ENCODE data around the gene LASP1NB.

GRCh38 chr17:38897176-38897575 is 28.2 kb upstream of the LASP1NB start:
- TF ChIP-seq, protein P1, sequence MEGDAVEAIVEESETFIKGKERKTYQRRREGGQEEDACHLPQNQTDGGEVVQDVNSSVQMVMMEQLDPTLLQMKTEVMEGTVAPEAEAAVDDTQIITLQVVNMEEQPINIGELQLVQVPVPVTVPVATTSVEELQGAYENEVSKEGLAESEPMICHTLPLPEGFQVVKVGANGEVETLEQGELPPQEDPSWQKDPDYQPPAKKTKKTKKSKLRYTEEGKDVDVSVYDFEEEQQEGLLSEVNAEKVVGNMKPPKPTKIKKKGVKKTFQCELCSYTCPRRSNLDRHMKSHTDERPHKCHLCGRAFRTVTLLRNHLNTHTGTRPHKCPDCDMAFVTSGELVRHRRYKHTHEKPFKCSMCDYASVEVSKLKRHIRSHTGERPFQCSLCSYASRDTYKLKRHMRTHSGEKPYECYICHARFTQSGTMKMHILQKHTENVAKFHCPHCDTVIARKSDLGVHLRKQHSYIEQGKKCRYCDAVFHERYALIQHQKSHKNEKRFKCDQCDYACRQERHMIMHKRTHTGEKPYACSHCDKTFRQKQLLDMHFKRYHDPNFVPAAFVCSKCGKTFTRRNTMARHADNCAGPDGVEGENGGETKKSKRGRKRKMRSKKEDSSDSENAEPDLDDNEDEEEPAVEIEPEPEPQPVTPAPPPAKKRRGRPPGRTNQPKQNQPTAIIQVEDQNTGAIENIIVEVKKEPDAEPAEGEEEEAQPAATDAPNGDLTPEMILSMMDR (conservative IDR thresholded peaks at IDR 0.05), result no peak
- no peak for TF ChIP-seq EZH2 (IDR thresholded peaks at IDR 0.05; ENCODE audit: low read depth)

All from PC-9 (cell line).